HL-60/S4 (cell line): ENCODE measurements around the gene MYL11.
"Not testable (repeated sequence)": the region's sequence is repeated elsewhere in the genome, so short reads cannot be mapped to it uniquely, and the experiment has no call there.

ENCODE experiments used
- in situ Hi-C: fragments of 300-500 bp; cut with MboI; formaldehyde crosslinking; loops from 2 replicates; pipeline ENCODE4 v1.14.3; 2022; ENCODE audit warnings: low sequenced_read_pairs

MYL11 gene

DNA sequence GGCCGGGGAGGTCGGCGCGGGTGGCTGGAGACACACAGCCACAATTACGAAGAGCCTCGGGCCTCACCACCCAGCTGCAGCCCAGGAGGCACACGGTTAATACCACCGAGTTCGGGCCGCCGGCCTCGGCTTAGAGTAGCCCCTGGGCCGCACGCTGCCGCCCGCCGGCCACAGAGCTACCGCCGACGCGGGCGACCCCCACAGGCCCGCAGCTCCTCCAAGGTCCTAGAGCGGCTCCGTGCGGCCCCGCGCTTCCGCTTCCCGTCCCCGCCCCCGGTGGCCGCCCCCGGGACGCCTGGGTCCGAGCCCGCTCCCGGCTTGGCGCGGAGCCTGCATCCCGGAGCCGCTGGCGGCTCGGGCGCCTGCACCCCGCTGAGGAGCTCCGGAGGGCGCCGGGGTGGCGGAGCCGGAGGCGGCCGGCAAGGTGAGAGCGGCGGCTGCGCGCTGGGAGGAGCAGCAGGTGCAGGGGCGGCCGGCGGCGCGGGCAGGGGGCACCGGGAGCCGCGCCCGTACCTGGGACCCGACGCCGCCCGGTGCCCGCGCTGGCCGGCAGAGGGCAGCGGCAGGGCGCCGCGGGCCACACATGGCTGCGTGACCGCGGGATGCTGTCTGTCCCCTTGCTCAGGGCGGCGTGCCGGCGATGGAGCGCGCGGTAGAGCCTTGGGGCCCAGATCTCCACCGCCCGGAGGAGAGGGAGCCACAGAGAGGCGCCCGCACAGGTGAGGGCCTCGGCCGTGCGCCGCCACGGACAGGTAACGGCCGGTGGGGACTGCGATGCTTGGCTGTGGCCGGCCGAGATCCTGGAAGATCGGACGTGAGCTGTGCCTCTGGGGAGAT is 20.8 kb downstream of the MYL11 start, which contains the start of gene ZNF48:
ZNF48 (plus strand) TSS at position 266 of the 837 bp plus-strand sequence; CDS start at position 641, 375 bp downstream.
- in situ Hi-C loops: no loop called here

DNA sequence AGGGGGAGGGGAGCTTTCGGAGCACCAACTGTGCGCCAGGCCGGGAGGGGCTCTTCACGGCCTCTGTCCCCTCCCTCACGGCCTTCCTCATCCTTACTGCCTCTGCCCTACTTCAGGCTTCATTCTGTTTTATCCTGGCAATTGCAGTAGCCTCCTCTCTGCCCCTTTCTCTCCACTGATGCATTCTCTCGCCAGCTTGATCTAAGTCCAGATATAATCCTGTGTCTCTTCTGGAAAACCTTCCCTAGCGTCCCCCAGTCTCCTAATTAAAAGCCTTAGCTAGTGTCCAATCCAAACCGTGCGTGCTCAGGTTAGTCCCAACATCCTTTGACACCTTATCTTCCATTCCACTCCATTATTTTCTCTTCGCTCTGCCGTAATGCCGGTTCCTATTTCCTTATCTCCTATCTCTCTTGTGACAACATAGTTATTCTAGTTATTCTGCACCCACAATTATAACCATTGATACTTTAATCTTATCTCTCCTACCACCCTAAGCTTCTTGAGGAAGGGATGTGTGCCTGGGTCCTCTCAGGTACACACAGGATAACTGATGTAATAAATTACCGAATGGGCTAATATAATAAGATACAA is 21.5 kb downstream of the MYL11 start:
- in situ Hi-C loops: no loop called here

DNA sequence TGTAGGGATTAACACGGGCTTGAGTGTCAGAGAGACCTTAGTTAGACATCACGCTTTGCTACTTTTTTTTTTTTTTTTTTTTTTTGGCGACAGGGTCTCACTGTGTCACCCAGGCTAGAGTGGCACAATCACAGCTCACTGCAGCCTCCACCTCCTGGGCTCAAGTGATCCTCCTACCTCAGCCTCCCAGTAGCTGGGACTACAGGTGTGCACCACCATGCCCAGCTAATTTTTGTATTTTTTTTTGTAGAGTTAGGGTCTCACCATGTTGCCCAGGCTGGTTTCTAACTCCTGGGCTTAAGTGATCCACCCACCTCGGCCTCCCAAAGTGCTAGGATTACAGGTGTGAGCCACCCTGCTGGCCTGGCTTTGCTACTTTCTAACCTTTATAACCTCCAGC is 22.0 kb downstream of the MYL11 start:
- in situ Hi-C loops: not testable (repeated sequence)

DNA sequence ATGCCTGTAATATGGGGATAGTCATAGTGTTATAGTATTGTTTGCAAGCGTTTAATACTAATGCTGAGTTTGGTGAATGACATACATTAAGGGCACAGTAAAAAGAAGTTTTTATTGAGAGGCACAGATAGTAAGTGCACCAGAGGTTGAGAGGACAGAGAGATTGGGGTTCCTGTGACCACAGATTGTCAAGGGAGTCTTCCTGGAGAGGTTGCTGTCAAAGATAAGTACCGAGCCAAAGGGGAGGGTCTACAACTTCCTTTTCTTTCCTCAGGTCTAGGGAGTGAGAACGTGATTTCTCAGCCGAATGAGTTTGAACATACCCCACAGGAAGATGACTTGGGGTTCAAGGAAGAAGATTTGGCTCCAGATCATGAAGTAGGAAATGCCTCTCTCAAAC is 22.5 kb downstream of the MYL11 start:
- in situ Hi-C loops: no loop called here

DNA sequence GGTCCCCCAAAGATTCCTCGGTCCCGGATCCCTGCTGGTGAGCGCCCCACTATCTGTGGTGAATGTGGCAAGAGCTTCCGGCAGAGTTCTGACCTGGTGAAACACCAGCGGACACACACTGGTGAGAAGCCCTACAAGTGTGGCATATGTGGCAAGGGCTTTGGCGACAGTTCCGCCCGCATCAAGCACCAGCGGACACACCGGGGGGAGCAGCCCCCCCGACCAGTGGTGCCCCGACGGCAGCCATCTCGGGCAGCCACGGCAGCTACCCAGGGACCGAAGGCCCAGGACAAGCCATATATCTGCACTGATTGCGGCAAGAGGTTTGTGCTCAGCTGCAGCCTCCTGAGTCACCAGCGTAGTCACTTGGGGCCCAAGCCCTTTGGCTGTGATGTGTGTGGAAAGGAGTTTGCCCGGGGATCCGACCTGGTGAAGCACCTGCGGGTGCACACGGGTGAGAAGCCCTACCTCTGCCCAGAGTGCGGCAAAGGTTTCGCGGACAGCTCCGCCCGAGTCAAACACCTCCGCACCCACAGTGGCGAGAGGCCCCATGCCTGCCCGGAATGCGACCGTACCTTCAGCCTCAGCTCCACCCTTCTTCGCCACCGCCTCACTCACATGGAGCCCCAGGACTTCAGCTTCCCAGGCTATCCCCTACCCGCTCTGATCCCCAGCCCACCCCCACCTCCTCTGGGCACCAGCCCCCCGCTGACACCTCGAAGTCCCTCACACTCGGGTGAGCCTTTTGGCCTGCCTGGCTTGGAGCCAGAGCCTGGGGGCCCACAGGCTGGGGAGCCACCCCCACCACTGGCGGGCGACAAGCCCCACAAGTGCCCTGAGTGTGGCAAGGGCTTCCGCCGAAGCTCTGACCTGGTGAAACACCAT is 23.4 kb downstream of the MYL11 start:
- in situ Hi-C loops: no loop called here

DNA sequence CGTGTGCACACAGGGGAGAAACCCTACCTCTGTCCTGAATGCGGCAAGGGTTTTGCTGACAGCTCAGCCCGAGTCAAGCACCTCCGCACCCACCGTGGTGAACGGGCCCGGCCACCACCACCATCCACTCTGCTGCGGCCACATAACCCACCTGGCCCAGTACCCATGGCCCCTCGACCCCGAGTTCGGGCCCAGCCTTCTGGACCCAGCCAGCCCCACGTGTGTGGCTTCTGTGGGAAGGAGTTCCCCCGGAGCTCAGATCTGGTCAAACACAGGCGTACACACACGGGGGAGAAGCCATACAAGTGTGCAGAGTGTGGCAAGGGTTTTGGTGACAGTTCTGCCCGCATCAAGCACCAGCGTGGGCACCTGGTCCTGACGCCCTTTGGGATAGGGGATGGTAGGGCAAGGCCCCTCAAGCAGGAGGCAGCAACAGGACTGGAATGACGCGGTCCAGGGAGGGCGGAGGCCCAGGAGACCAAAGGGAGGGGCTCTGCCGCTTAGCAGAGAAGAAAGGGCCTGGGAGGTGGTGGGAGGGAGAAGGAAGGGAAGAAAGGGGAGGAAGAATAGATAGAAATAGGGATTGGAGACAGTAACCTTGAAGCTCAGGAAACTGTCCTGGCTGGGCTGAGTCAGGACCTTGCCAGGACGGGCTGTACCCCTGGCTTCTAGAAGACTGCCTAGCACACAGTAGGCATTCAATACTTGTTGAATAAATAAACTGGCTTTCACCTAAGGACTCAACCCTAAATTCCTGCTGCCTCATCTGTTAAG is 24.2 kb downstream of the MYL11 start:
- in situ Hi-C loops: no loop called here

DNA sequence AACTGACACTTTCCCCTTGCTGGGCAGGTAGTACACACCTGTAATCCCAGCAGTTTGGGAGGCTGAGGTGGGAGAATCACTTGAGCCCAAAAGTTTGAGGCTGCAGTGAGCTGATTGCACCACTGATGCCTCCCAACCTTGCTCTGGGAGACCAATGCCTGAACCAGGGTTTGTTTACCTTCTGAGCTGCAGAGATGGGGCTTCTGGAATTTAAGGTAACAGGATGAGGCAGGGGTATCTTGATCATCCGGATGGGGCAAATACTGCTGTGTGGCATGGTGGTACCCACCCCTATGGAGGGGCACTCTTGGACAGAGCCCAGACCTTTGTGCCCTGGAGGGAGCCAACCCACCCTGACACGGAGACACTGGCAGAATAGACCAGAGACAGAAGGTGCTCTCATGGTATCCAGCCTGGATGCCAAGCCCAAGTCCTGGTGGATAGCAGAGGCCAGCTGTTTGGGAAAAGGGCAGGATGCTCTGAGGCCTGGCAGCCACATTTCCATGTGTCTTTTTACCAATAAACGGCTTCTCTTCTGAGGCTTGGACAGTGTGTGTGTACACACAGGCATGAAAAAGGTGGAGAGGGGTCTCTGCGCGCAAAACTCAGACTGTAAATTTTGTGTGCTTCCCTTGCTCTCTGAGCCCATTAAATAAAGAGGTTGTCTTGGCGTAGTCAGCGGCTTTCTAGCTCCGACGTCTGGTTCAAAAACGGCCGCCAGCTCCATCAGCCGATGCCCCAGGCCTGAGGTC is 25.0 kb downstream of the MYL11 start:
- in situ Hi-C loops: loop anchor here (25.0 kb wide), 1 partner anchor 287 kb away; the partner anchor contains the start of genes GDPD3 and MAPK3

DNA sequence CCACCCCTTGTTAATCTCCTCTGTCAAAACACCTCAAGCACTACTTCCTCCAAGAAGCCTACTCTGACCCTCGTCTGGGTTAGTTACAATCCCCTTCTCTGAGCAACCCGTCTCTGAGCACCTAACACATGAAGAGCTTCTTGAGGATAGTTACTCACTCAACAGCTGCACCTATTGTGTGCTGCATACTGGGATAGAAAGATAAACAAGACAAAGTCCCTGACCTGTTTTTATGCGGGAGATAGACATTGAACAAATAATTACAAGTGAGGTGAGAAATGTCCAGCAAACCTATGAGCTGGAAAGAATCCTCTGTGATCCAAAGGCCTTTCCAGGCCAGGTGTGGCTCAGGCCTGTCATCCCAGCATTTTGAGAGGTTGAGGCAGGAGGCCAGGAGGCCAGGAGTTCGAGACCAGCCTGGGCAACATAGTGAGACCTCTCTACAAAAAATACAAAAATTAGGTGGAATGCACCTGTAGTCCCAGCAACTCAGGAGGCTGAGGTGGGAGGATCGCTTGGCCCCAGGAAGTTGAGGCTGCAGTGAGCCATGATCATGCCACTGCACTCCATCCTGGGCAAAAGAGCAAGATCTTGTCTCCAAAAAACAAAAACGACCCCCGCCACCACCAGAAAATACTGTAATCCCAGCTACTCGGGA is 27.3 kb downstream of the MYL11 start:
- in situ Hi-C loops: loop anchor here (25.0 kb wide), 1 partner anchor 290 kb away; the partner anchor contains the start of genes GDPD3 and MAPK3

DNA sequence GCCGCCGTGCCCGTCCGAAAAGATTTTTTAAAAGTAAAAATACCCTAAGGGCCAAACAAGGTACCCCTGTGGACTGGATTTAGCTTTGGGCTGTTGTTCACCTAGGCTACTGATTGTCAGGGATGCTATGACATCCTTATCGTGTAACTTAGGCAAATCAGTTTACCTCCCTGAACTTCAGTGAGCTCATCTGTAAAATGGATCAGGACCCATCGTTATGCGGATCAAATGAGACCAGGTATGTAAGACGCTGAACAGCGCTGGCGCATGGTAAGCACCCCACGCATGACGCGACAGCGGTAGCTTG is 32.1 kb downstream of the MYL11 start:
- in situ Hi-C loops: loop anchor here (25.0 kb wide), 1 partner anchor 294 kb away; the partner anchor contains the start of genes GDPD3 and MAPK3

DNA sequence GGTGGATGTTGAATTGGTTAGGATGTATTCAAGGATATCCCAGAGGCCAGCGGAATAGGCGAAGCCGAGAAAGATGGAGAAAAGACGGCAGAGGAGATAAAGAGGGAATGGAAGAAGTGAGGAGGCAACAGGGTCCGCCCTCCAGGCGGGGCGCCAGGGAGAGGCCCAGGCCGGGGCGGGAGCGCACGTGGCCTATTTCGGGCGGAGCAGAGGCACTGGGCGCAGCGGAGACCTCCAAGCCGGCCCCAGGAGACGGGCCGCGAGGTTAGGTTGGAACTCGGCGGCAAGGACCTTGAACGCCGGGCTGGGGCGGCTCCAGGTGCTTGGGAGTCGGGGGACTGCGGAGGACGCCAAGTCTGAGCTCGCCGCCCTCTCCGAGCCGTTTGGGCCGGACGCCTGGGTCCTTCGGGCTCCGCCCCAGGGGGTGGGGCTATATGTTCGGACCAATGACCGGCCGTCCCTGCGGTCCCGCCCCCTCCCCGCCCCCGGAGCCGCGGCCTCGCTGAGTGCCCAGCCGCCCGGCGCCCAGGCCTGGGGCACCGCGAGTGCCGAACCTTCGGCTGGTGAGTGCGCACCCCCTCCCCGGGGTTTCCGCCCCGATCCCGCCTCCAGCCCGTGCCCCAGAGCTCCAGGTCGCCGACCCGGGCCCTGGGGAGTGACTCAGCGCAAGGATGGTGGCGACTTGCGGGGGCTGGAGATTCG is 32.7 kb downstream of the MYL11 start, which contains the start of gene ZNF771:
ZNF771 (plus strand) TSS at position 505 of the 702 bp plus-strand sequence. CDS start 448 bp downstream, outside the sequence.
- in situ Hi-C loops: loop anchor here (25.0 kb wide), 1 partner anchor 295 kb away; the partner anchor contains the start of genes GDPD3 and MAPK3

DNA sequence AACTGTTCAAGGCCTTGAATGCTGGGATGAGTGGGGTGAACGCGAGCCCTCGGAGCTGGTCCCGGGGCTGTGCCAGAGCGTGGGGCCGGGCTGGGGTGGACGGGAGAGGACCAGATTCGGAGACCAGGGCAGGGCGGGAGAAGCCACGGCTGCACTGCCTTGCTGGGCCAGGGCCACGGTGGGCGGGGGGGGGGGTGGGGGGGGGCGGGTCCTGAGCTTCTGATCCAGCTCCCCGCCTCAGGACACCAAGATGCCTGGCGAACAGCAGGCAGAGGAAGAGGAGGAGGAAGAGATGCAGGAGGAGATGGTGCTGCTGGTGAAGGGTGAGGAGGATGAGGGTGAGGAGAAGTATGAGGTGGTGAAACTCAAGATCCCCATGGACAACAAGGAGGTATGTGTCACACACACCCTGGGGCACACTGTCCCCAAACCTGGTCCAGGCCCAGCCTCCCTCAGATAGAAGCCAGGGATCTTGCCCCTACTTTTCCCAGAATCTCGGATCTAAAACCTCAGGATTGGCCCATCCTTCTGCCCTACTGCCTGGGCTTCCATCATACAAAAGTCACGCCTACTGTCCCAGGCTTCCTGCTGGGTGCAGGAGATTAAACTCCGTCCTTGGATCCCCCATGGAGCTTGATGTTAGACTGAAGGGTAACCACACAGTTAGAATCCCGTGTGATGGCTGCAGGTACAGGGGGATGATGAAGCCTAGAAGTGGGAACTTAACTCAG is 33.4 kb downstream of the MYL11 start:
- in situ Hi-C loops: loop anchor here (25.0 kb wide), 1 partner anchor 296 kb away; the partner anchor contains the start of genes GDPD3 and MAPK3

DNA sequence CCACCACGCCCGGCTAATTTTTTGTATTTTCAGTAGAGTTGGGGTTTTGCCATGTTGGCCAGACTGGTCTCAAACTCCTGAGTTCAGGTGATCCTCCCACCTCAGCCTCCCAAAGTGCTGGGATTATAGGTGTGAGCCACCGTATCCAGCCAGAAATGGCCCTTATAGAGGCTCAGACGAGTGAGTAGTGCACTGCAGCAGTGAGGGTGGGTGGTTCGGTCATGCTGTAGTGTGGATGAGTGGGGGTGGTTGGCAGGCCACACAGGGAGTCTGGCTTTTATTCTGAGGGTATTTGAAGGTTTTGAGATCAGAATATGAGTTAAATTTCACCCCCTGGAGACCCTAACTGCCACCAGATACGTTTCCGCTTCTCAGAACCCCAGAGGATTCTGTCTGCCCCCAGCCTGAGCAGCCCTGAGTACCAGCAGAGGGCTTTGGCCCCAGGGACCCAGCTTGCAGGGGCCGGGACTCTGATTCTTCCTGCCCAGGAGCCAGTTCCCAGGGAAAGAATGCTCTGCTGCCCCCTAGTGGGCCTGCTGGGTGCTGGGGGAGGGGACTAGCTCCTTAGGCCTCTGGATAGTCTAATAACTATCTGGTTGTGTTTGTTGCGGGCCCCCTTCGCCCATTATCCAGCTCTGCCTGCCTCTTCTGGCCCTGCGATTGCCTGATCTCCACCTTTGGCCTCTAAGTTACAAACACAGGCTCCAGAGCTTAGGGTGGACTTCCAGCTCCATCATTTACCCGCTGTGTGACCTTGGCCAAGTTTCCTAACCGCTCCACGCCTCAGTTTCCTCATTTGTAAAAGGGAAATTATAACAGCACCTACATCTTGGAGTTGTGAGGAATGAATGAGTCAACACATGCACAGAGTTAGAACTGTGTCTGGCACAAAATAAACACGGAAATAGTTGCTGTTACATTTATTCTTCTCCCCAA is 34.8 kb downstream of the MYL11 start:
- in situ Hi-C loops: loop anchor here (25.0 kb wide), 1 partner anchor 297 kb away; the partner anchor contains the start of genes GDPD3 and MAPK3

DNA sequence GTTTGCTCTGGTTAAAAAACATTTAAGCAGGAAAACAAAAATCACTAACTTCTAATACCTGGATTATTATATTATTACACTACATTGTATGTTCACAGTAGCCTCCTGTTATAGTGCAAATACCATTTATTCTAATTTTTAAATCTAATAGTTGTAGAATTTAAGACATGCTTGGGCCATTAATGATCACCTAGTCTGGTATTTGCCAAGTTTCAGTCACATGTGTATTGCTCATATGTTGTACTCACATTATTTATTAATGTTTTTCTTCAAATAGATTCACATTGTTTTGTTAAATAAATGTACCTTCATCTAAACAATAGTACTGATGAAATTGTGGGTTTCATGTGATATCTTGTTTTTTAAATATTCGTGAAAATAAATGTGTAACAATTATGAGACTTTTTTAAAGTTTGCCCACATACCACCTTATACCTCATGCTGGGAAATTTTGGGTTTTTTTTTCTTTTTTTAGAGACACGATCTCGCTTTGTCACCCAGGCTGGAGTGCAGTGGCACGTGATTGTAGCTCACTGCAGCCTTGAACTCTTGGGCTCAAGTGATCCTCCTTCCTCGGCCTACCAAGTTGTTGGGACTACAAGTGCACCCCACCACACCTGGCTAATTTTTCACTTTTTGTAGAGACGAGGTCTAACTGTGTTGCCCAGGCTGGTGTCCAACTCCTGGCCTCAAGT is 38.7 kb downstream of the MYL11 start:
- in situ Hi-C loops: loop anchor here (25.0 kb wide), 1 partner anchor 301 kb away; the partner anchor contains the start of genes GDPD3 and MAPK3

DNA sequence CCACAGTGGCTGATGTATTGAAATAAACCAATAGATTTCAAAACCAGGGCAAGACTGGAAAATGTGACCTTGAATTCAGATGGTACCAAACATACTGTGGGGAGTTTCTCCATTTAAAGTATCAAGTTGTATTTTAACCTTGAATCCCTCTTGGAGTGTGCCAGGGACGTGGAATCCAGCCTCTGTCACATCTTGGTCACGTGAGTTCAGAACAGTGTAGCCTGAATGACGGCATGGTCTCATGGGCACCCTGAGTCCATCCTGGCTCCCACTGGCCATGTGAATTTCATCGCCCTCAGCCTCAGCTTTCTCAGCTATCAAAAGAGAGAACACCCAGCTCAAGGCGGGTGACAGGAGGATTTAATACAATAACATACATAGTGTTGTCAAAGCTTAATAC is 39.6 kb downstream of the MYL11 start:
- in situ Hi-C loops: loop anchor here (25.0 kb wide), 1 partner anchor 302 kb away; the partner anchor contains the start of genes GDPD3 and MAPK3

DNA sequence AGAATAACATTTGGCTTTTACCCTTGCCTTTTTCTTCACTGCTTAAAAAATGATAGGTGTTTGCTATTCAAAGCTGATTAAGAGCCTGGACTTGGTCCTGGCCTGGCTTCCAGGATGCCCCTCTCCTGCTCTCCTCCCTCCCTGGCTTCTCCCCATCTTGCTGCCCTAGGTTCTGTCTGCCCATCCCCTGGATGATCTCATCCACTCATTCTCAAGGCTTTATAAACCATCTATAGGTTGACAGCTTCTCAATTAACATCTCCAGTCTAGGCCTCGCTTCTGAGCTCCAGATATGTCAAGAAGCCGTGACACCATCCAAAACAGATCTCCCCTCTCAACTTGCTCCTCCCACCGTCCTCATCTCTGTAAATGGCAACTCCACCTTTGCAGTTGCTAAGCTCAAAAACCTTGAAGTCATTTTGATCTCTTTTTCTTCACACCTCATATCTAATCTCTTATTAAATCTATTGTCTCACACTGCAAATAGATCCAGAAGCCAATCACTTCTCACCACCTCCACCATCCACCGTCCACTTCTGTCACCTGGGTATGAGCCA is 41.5 kb downstream of the MYL11 start:
- in situ Hi-C loops: loop anchor here (25.0 kb wide), 1 partner anchor 304 kb away; the partner anchor contains the start of genes GDPD3 and MAPK3
